Fibroblast of pulmonary artery (primary cell): ENCODE measurements around the gene HSPA12A.

Experiments used
- DNase-seq: peaks from one replicate; pipeline ENCODE4 v3.0.0-alpha.2; 2010; ENCODE audit warnings: low read depth
- H3K4me3 ChIP-seq: replicated peaks from 2 replicates; pipeline ENCODE4 v1.5.1; 2011; ENCODE audit warnings: low read depth, mild to moderate bottlenecking, control low read depth, low read length, moderate library complexity
- CTCF ChIP-seq: IDR thresholded peaks from 2 replicates; pipeline ENCODE4 v1.5.1; 2011; ENCODE audit warnings: mild to moderate bottlenecking, control low read depth, low read length, inconsistent platforms; ENCODE audit errors: missing control alignments

The HSPA12A gene

GRCh38 chr10:116687633-116688032, 54.7 kb downstream of the HSPA12A start:
- DNase-seq, result no peak
- TF ChIP-seq CTCF, result no peak
- no peak overlapping the region for H3K4me3 ChIP-seq

GRCh38 chr10:116686632-116687031, 55.7 kb downstream of the HSPA12A start:
- no peak overlapping the region for H3K4me3 ChIP-seq
- no peak for TF ChIP-seq CTCF
- no peak for DNase-seq

- TF ChIP-seq CTCF, result no peak
- DNase-seq, result no peak
- H3K4me3 ChIP-seq, result no peak overlapping the region
Measured at GRCh38 chr10:116685807-116686206, 56.6 kb downstream of the HSPA12A start.

GRCh38 chr10:116684781-116685180, 57.6 kb downstream of the HSPA12A start:
- H3K4me3 ChIP-seq, result no peak overlapping the region
- DNase-seq, result no peak
- no peak for TF ChIP-seq CTCF

- H3K4me3 ChIP-seq, result no peak overlapping the region
- DNase-seq, result no peak
- no peak for TF ChIP-seq CTCF
Measured at GRCh38 chr10:116683821-116684220, 58.5 kb downstream of the HSPA12A start.

- H3K4me3 ChIP-seq, result no peak overlapping the region
- DNase-seq, result no peak
- TF ChIP-seq CTCF, result no peak
Measured at GRCh38 chr10:116683166-116683565, 59.2 kb downstream of the HSPA12A start.

- no peak for TF ChIP-seq CTCF
- no peak overlapping the region for H3K4me3 ChIP-seq
Measured at GRCh38 chr10:116679351-116679750, 63.0 kb downstream of the HSPA12A start.

More at GRCh38 chr10:116679351-116679750, 63.0 kb downstream of the HSPA12A start:
- DNase-seq, result no peak
